HepG2 (cell line): ENCODE data around the gene PPP1CA. TPM values are rescaled to one million over a fixed set of nuclear protein-coding genes. Genes with fewer than 3 reads are reported as not detected.

Source experiments
- BATF2 ChIP-seq: sonication (generic); formaldehyde crosslinking; IDR thresholded peaks from 2 replicates; pipeline ENCODE4 v1.8.0; 2022; ENCODE audit warnings: mild to moderate bottlenecking, missing genetic modification reagents, moderate library complexity
- CENPT ChIP-seq: sonication (generic); formaldehyde crosslinking; IDR thresholded peaks from 2 replicates; pipeline ENCODE4 v1.8.0; 2022; ENCODE audit warnings: low read depth, mild to moderate bottlenecking, moderate library complexity, missing genetic modification reagents
- CENPX ChIP-seq: sonication (generic); formaldehyde crosslinking; IDR thresholded peaks from 2 replicates; pipeline ENCODE4 v1.9.0; 2021; ENCODE audit warnings: mild to moderate bottlenecking, missing genetic modification reagents, moderate library complexity
- EP300 ChIP-seq, 3 experiments: sonication (generic) in 1 of 3; formaldehyde crosslinking in 1 of 3; IDR thresholded peaks; 2 replicates each; pipeline versions ENCODE4 v1.5.1 to v1.6.1; 2011 to 2020; ENCODE audit warnings: low read depth in 2 of 3, low read length in 2 of 3, borderline replicate concordance in 1 of 3, improper control_type of control experiment in 1 of 3, mild to moderate bottlenecking in 1 of 3, missing genetic modification reagents in 1 of 3, moderate library complexity in 1 of 3
- GMEB2 ChIP-seq: IDR thresholded peaks from 2 replicates; pipeline ENCODE4 v1.6.1; 2016; ENCODE audit warnings: missing biosample characterization, missing genetic modification reagents, low read depth
- IKZF1 ChIP-seq: fragments of 450-650 bp; IDR thresholded peaks from 2 replicates; pipeline ENCODE4 v1.7.1; 2016
- MXI1 ChIP-seq: IDR thresholded peaks from 3 replicates; pipeline ENCODE4 v1.6.1; 2012; ENCODE audit warnings: low read depth, low read length, inconsistent platforms, borderline replicate concordance
- NFE2 ChIP-seq: sonication (generic); formaldehyde crosslinking; IDR thresholded peaks from 2 replicates; pipeline ENCODE4 v1.4.0; 2020; ENCODE audit warnings: missing genetic modification reagents
- POLR2G ChIP-seq: fragments of 200-400 bp; formaldehyde crosslinking; IDR thresholded peaks from 2 replicates; pipeline ENCODE4 v1.6.1; 2018; ENCODE audit warnings: mild to moderate bottlenecking, low read depth, low read length, moderate library complexity
- RBM39 ChIP-seq: fragments of 200-400 bp; formaldehyde crosslinking; IDR thresholded peaks from one replicate; pipeline ENCODE4 v1.6.1; 2018; ENCODE audit warnings: antibody characterized with exemption, mild to moderate bottlenecking, low read depth, low read length; ENCODE audit not compliant: poor library complexity, severe bottlenecking
- RNF219 ChIP-seq: sonication (generic); formaldehyde crosslinking; IDR thresholded peaks from 2 replicates; pipeline ENCODE4 v1.5.0; 2020; ENCODE audit warnings: mild to moderate bottlenecking, missing genetic modification reagents
- SIN3B ChIP-seq: fragments of 150-350 bp; IDR thresholded peaks from 2 replicates; pipeline ENCODE4 v1.6.1; 2014; ENCODE audit warnings: low read length
- SRY ChIP-seq: sonication (generic); formaldehyde crosslinking; IDR thresholded peaks from 2 replicates; pipeline ENCODE4 v1.8.0; 2022; ENCODE audit warnings: mild to moderate bottlenecking, missing genetic modification reagents
- TAF1 ChIP-seq: sonication (generic); formaldehyde crosslinking; IDR thresholded peaks from 2 replicates; pipeline ENCODE4 v1.4.0; 2020; ENCODE audit warnings: missing genetic modification reagents
- TGIF2 ChIP-seq: IDR thresholded peaks from 2 replicates; pipeline ENCODE4 v1.6.1; 2016; ENCODE audit warnings: control low read depth, missing compliant biosample characterization
- TOE1 ChIP-seq: sonication (generic); formaldehyde crosslinking; IDR thresholded peaks from 2 replicates; pipeline ENCODE4 v1.4.0; 2020; ENCODE audit warnings: mild to moderate bottlenecking, missing genetic modification reagents
- ZNF331 ChIP-seq: sonication (generic); formaldehyde crosslinking; IDR thresholded peaks from 2 replicates; pipeline ENCODE4 v1.4.0; 2020; ENCODE audit warnings: missing genetic modification reagents
- ZNF350 ChIP-seq: sonication (generic); formaldehyde crosslinking; IDR thresholded peaks from 2 replicates; pipeline ENCODE4 v1.4.0; 2020; ENCODE audit warnings: mild to moderate bottlenecking, low read depth, missing genetic modification reagents, borderline replicate concordance
- ZNF354B ChIP-seq: sonication (generic); formaldehyde crosslinking; IDR thresholded peaks from 2 replicates; pipeline ENCODE4 v1.8.0; 2022; ENCODE audit warnings: mild to moderate bottlenecking, missing genetic modification reagents
- ZSCAN21 ChIP-seq: sonication (generic); formaldehyde crosslinking; IDR thresholded peaks from 2 replicates; pipeline ENCODE4 v1.8.0; 2022; ENCODE audit warnings: mild to moderate bottlenecking, missing genetic modification reagents, moderate library complexity, borderline replicate concordance
- polyA plus RNA-seq, 8 experiments: library from polyadenylated mRNA; depleted of rRNA in 3 of 8; stranded (reverse) in 7 of 8; unstranded in 1 of 8; fragments of >200 nt; fragmentation: Illumina TruSeq in 4 of 8; extraction: Trizol in 4 of 8; gene quantifications; 2 replicates each; pipeline versions ENCODE4 v1.2.1 to v1.2.3, GENCODE V29; 2011 to 2016; ENCODE audit warnings: low read depth in 4 of 8, missing spikeins in 1 of 8, mixed read lengths in 1 of 8; ENCODE audit not compliant: insufficient read depth in 1 of 8
- total RNA-seq, 5 experiments: library from RNA; depleted of rRNA; stranded (reverse); fragments of >200 nt; fragmentation: Illumina TruSeq; extraction: Trizol; gene quantifications; 2 replicates each; pipeline ENCODE4 v1.2.3, GENCODE V29; 2016; ENCODE audit warnings: low read depth in 1 of 5
- TF ChIP-seq, protein P1 (sequence below): sonication (generic); formaldehyde crosslinking; IDR thresholded peaks from 2 replicates; pipeline ENCODE4 v1.8.1; 2023; ENCODE audit warnings: mild to moderate bottlenecking, missing genetic modification reagents, borderline replicate concordance
- TF ChIP-seq, protein P2 (sequence below): sonication (generic); formaldehyde crosslinking; IDR thresholded peaks from 2 replicates; pipeline ENCODE4 v1.8.0; 2022; ENCODE audit warnings: missing genetic modification reagents, mild to moderate bottlenecking, moderate library complexity, borderline replicate concordance

The PPP1CA gene
- total and polyA plus RNA-seq, 2 of the 13 experiments (the other 11 are each of a cell fraction or from before 2014, with no cell fraction given), result 149 to 170 TPM

- no peak for TF ChIP-seq TOE1
- peak; percentile 88 for TF ChIP-seq ZSCAN21
- no peak for TF ChIP-seq BATF2 (CRISPR knock-in tag)
- no peak for TF ChIP-seq ZNF331 (CRISPR knock-in tag)
- TF ChIP-seq, protein P1, sequence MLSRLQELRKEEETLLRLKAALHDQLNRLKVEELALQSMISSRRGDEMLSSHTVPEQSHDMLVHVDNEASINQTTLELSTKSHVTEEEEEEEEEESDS (CRISPR knock-in tag), result no peak
- 0 out of 2 replicates have a peak, but pooled peaks have one; percentile 22 for TF ChIP-seq CENPT
- TF ChIP-seq POLR2G, result peak; percentile 83
- TF ChIP-seq, protein P2, sequence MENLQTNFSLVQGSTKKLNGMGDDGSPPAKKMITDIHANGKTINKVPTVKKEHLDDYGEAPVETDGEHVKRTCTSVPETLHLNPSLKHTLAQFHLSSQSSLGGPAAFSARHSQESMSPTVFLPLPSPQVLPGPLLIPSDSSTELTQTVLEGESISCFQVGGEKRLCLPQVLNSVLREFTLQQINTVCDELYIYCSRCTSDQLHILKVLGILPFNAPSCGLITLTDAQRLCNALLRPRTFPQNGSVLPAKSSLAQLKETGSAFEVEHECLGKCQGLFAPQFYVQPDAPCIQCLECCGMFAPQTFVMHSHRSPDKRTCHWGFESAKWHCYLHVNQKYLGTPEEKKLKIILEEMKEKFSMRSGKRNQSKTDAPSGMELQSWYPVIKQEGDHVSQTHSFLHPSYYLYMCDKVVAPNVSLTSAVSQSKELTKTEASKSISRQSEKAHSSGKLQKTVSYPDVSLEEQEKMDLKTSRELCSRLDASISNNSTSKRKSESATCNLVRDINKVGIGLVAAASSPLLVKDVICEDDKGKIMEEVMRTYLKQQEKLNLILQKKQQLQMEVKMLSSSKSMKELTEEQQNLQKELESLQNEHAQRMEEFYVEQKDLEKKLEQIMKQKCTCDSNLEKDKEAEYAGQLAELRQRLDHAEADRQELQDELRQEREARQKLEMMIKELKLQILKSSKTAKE, result no peak
- peak; percentile 77 for TF ChIP-seq TAF1 (CRISPR knock-in tag)
- no peak for TF ChIP-seq RBM39
- TF ChIP-seq NFE2 (CRISPR knock-in tag), result no peak
- no peak for TF ChIP-seq RNF219 (CRISPR knock-in tag)
- TF ChIP-seq IKZF1, result no peak
- 0 out of 4 replicates have a peak, but pooled peaks of 1 of the 2 experiments have one; percentile 11 for TF ChIP-seq EP300 (IDR thresholded peaks at IDR 0.05; ENCODE audit: low read depth in 2 of 2, low read length in 2 of 2)
- TF ChIP-seq EP300 (CRISPR knock-in tag; IDR thresholded peaks at IDR 0.05; ENCODE audit: borderline replicate concordance), result no peak; the same call in 1 of the 2 replicates
- no peak for TF ChIP-seq SIN3B
- TF ChIP-seq TGIF2 (CRISPR knock-in tag), result no peak
- no peak for TF ChIP-seq GMEB2
- peak; percentile 43; the same call in 1 of the 3 replicates for TF ChIP-seq MXI1
- TF ChIP-seq CENPX (CRISPR knock-in tag), result no peak
- TF ChIP-seq SRY (CRISPR knock-in tag), result peak; percentile 84; the same call in 1 of the 2 replicates
- no peak for TF ChIP-seq ZNF354B
- TF ChIP-seq ZNF350 (CRISPR knock-in tag), result peak; percentile 62; the same call in 1 of the 2 replicates
Observed at GRCh38 chr11:67353317-67354074, 48.2 kb downstream of the PPP1CA start, which contains the start of gene POLD4 (continued).
